Measurements from ENCODE around the gene CADM2.

The CADM2 gene

DNA sequence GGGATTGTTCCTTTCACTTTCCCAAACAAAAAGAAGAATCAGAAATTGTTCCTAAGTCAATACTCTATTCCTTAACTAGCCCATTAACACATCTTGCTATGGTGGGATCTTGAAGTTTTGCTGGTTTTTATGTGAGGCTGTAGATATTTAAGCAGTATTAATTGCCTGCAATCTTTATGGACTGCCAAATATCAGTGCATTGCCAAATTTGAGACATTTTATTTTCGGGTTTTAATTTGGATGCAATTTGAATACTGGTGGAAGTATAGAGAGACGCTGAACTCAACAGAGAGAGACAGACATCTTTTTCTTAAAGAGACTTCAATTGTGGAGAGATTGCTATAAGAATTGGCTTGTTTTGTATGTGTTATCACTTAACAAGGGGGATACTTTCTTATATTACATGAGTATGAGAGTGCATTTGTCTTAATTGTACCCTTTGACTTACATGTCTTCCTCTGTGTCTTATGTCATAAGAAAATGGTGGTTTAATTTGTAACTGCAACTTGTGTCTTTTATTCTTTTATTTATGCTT, 10.0 kb downstream of the CADM2 start:
- H3K27ac ChIP-seq: no peak overlapping the region
- no peak for TF ChIP-seq CTCF (IDR thresholded peaks at IDR 0.05)
- TF ChIP-seq ZFX (IDR thresholded peaks at IDR 0.05; ENCODE audit: borderline replicate concordance): no peak

GRCh38 chr3:84974347-84974746, 15.6 kb downstream of the CADM2 start:
- no peak overlapping the region for H3K27ac ChIP-seq
- TF ChIP-seq ZFX (IDR thresholded peaks at IDR 0.05; ENCODE audit: borderline replicate concordance): no peak
- peak; percentile 55 for TF ChIP-seq CTCF (IDR thresholded peaks at IDR 0.05)

DNA sequence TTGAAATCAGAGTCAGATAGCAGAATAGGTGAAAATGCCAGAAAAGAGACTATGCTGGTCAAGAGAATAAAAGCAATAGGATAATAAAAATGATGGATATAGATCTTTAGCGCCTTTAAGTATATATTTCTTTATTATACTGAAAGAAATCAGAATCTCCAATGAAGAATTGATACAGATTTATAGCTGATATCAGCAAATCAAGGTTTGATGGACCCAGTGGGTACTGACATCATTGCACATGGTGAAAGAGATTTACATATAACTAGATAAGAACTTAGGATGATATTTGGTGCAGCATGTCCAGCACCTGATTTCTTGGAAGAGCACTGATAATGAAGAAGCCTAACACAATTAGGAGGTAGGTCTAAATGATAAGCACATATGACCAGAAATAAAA, 18.2 kb downstream of the CADM2 start:
- TF ChIP-seq CTCF (IDR thresholded peaks at IDR 0.05) (no peak), ZFX (IDR thresholded peaks at IDR 0.05; ENCODE audit: borderline replicate concordance) (no peak)
- H3K27ac ChIP-seq: no peak overlapping the region

- TF ChIP-seq CTCF (IDR thresholded peaks at IDR 0.05) (no peak), ZFX (IDR thresholded peaks at IDR 0.05; ENCODE audit: borderline replicate concordance) (no peak)
- no peak overlapping the region for H3K27ac ChIP-seq
Observed at GRCh38 chr3:84978843-84979242, 20.1 kb downstream of the CADM2 start.

DNA sequence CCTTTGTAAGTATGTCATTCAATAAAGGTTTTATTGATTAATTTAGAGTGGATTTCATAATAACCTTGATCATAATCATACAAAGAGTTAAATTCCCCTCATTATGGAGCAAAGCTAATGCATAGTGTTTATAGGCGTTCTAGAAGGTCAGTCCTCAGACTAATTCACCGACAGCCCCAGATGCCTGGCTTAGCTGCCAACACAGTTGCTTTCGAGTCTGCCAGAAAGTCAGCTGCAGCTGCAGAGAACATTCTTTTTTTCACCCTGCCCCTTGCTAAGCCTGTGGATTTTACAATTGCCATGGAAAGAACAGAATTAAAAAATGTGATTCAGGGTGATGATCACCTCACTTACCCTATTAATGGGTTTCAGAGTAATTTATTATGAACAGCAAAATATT, 21.2 kb downstream of the CADM2 start:
- no peak for TF ChIP-seq CTCF (IDR thresholded peaks at IDR 0.05)
- no peak for TF ChIP-seq ZFX (IDR thresholded peaks at IDR 0.05; ENCODE audit: borderline replicate concordance)

DNA sequence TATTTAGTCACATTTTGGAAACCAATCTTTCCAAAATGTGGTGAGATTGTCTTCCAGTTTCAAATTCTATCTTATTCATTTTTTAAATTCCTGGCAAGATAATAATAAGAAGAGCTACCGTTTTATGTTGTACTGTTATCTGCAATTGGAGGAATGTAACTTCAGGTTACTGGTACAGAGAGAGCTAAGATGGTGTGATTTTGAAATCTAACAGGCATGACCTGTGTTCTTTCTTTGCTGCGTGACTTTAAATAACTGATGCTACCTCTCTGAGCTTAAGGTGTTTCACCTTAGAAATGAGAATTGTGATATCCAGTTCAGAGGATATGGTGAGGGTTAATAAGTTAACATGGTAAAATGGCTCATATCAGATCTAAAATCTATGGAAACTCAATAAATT, 21.7 kb downstream of the CADM2 start:
- H3K27ac ChIP-seq: no peak overlapping the region
- no peak for TF ChIP-seq CTCF (IDR thresholded peaks at IDR 0.05)
- no peak for TF ChIP-seq ZFX (IDR thresholded peaks at IDR 0.05; ENCODE audit: borderline replicate concordance)

More for the DNA sequence above, 21.2 kb downstream of the CADM2 start:
- no peak overlapping the region for H3K27ac ChIP-seq

DNA sequence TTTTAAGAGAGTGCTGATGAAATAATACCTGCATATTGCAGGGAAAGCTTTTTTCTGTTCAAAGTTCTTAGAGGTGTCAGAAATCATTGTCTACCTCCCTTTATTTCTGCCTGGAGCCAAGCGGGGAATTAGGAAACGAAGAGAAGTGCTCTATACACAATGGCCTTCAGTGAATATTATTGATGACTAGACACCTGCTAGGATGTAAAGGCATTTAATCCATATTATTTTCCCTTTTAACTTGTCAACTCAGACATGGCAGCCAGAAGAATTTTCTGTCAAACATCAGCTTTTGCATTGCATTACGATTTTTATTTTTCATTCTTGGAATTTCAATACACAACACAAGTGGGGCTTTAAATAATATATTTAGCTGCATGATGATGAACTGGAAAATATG, 24.7 kb downstream of the CADM2 start:
- TF ChIP-seq ZFX (IDR thresholded peaks at IDR 0.05; ENCODE audit: borderline replicate concordance) (no peak), CTCF (IDR thresholded peaks at IDR 0.05) (no peak)

More for the DNA sequence above, 24.7 kb downstream of the CADM2 start:
- H3K27ac ChIP-seq: no peak overlapping the region
